CD8-positive, alpha-beta memory T cell (primary cell): Measurements from ENCODE around the gene GLCCI1. TPM values are rescaled to one million over a fixed set of nuclear protein-coding genes. Genes with fewer than 3 reads are reported as not detected.

Source experiments
- CTCF ChIA-PET: fragments of 350-600 bp; sonication (Branson Sonifier 250); formaldehyde crosslinking; loops from one replicate; lab custom pipeline; 2021; ENCODE audit warnings: antibody characterized with exemption; lab: Charles Lee
- POLR2A ChIA-PET: fragments of 350-600 bp; sonication (Branson Sonifier 250); formaldehyde crosslinking; loops from one replicate; lab custom pipeline; 2021; ENCODE audit warnings: antibody characterized with exemption; lab: Charles Lee
- DNase-seq, 5 donors: peaks; one replicate each; pipeline versions ENCODE4 v3.0.0 to v3.0.0-alpha.2; 2020 to 2022; ENCODE audit warnings: mixed read lengths in 1 of 5
- H3K27ac ChIP-seq: one replicate; pipeline ENCODE4 v1.7.0; 2013; ENCODE audit warnings: low read depth, mild to moderate bottlenecking, low read length, moderate library complexity
- H3K27me3 ChIP-seq: 2 replicates; pipeline ENCODE4 v1.7.0; 2013; ENCODE audit warnings: low read length, mild to moderate bottlenecking; ENCODE audit not compliant: insufficient read depth, poor library complexity, severe bottlenecking
- H3K36me3 ChIP-seq: 2 replicates; pipeline ENCODE4 v1.7.0; 2013; ENCODE audit warnings: mild to moderate bottlenecking, low read length, moderate library complexity; ENCODE audit not compliant: insufficient read depth
- H3K4me1 ChIP-seq: 2 replicates; pipeline ENCODE4 v1.7.0; 2013; ENCODE audit warnings: mild to moderate bottlenecking, low read length, moderate library complexity; ENCODE audit not compliant: insufficient read depth
- H3K4me3 ChIP-seq: 2 replicates; pipeline ENCODE4 v1.7.0; 2013; ENCODE audit warnings: mild to moderate bottlenecking, low read length
- H3K9me3 ChIP-seq: 2 replicates; pipeline ENCODE4 v1.7.0; 2013; ENCODE audit warnings: mild to moderate bottlenecking, low read length
- H3K27ac Mint-ChIP-seq, 8 donors: one replicate each; pipeline ENCODE4 v1.8.0; 2020 to 2021; ENCODE audit warnings: mixed read lengths in 8 of 8, mild to moderate bottlenecking in 6 of 8, inconsistent platforms in 3 of 8, moderate library complexity in 3 of 8
- H3K27me3 Mint-ChIP-seq, 2 donors: one replicate each; pipeline ENCODE4 v1.8.0; 2020 to 2021; ENCODE audit warnings: mixed read lengths in 2 of 2, mild to moderate bottlenecking in 1 of 2, moderate library complexity in 1 of 2
- H3K36me3 Mint-ChIP-seq, 3 donors: one replicate each; pipeline ENCODE4 v1.8.0; 2020 to 2021; ENCODE audit warnings: mixed read lengths in 3 of 3, inconsistent platforms in 1 of 3, mild to moderate bottlenecking in 1 of 3
- H3K4me1 Mint-ChIP-seq, 3 donors: one replicate each; pipeline ENCODE4 v1.8.0; 2020 to 2021; ENCODE audit warnings: mixed read lengths in 3 of 3, inconsistent platforms in 1 of 3, mild to moderate bottlenecking in 1 of 3
- H3K4me3 Mint-ChIP-seq, 7 donors: one replicate each; pipeline ENCODE4 v1.8.0; 2020 to 2021; ENCODE audit warnings: mixed read lengths in 7 of 7, mild to moderate bottlenecking in 6 of 7, moderate library complexity in 4 of 7, inconsistent platforms in 2 of 7
- H3K9me3 Mint-ChIP-seq, 5 donors: one replicate each; pipeline ENCODE4 v1.8.0; 2020 to 2022; ENCODE audit warnings: mixed read lengths in 5 of 5, mild to moderate bottlenecking in 3 of 5, moderate library complexity in 2 of 5, inconsistent platforms in 1 of 5
- polyA plus RNA-seq: library from polyadenylated mRNA; unstranded; fragments of 300-500 nt; fragmentation: Illumina TruSeq; gene quantifications from one replicate; pipeline ENCODE4 v1.2.3, GENCODE V29; 2021
- total RNA-seq, 2 experiments: library from RNA; stranded (reverse); gene quantifications; one replicate each; pipeline ENCODE4 v1.2.3, GENCODE V29; 2021

GLCCI1 gene
- total RNA-seq (10 to 100 TPM in 1 of 2 experiments, 1 to 10 TPM in 1; 9.5 to 12.9 TPM), polyA plus RNA-seq (29.1 TPM)

- Mint-ChIP-seq H3K4me1 (peaks cover 18 to 28% (median 23%) of the 10 kb centered on the region in 3 donors), H3K9me3 (no peaks in the 10 kb centered on the region), H3K36me3 (peaks cover 0 to 3% (median 0%) of the 10 kb centered on the region in 3 donors), H3K4me3 (peak within 1 kb of the TSS; percentile 83 to 98 (median 92)), H3K27ac (peak within 1 kb of the TSS; percentile 67 to 97 (median 92)), H3K27me3 (no peaks in the 10 kb centered on the region)
- peak within 1 kb of the TSS; percentile 73 for H3K27ac ChIP-seq
- CTCF ChIA-PET, result interaction anchor here (0.9 to 2.0 kb wide), 4 partner anchors 8 to 328 kb away, joined by 3 to 6 read pairs (median 4); partner anchors contain the start of gene UMAD1
- H3K36me3 ChIP-seq, result no peaks in the 10 kb centered on the region
- peak within 1 kb of the TSS; percentile 88 for H3K4me3 ChIP-seq
- peak; percentile 96 to 97 (median 97) for DNase-seq
- no peaks in the 10 kb centered on the region for H3K27me3 ChIP-seq
- H3K4me1 ChIP-seq, result peaks cover 35% of the 10 kb centered on the region
- no peaks in the 10 kb centered on the region for H3K9me3 ChIP-seq
- POLR2A ChIA-PET, result interaction anchor here (0.7 to 4.2 kb wide), 13 partner anchors 21 to 328 kb away, joined by 3 to 36 read pairs (median 4); partner anchors contain the start of gene UMAD1
Observed at GRCh38 chr7:7968544-7969305, at the start of gene GLCCI1. Gene GLCCI1, plus strand, starts transcription at chr7:7968796. Its CDS starts 555 bp downstream, at chr7:7969351.

- Mint-ChIP-seq H3K9me3 (no peaks in the 10 kb centered on the region), H3K4me3 (peak overlapping the region in 1 of 7 donors; percentile 22), H3K36me3 (peaks cover 0 to 9% (median 4%) of the 10 kb centered on the region in 3 donors), H3K27me3 (no peaks in the 10 kb centered on the region), H3K4me1 (peaks cover 26 to 50% (median 46%) of the 10 kb centered on the region in 3 donors), H3K27ac (no peak overlapping the region)
- H3K4me3 ChIP-seq, result no peak overlapping the region
- no peaks in the 10 kb centered on the region for H3K36me3 ChIP-seq
- H3K4me1 ChIP-seq, result no peaks in the 10 kb centered on the region
- POLR2A ChIA-PET, result no interaction called here
- CTCF ChIA-PET, result interaction anchor here (0.9 to 1.6 kb wide), 4 partner anchors 12 to 48 kb away, joined by 3 to 5 read pairs (median 4); no protein-coding TSS in a partner anchor
- no peaks in the 10 kb centered on the region for H3K27me3 ChIP-seq
- H3K27ac ChIP-seq, result no peak overlapping the region
- no peak for DNase-seq
- no peaks in the 10 kb centered on the region for H3K9me3 ChIP-seq
Observed at GRCh38 chr7:7919449-7919945, 49.1 kb upstream of the GLCCI1 start.

GRCh38 chr7:7920056-7920455 is 48.5 kb upstream of the GLCCI1 start:
- H3K36me3 Mint-ChIP-seq, result peaks cover 0 to 10% (median 4%) of the 10 kb centered on the region in 3 donors
- Histone ChIP-seq H3K9me3 (no peaks in the 10 kb centered on the region), H3K27ac (no peak overlapping the region), H3K36me3 (no peaks in the 10 kb centered on the region), H3K4me1 (no peaks in the 10 kb centered on the region), H3K27me3 (no peaks in the 10 kb centered on the region), H3K4me3 (no peak overlapping the region)
- no peaks in the 10 kb centered on the region for H3K27me3 Mint-ChIP-seq
- peak overlapping the region in 1 of 8 donors; percentile 53 for H3K27ac Mint-ChIP-seq
- no peaks in the 10 kb centered on the region for H3K9me3 Mint-ChIP-seq
- DNase-seq, result no peak
- H3K4me3 Mint-ChIP-seq, result peak overlapping the region in 4 of 7 donors; percentile 83 to 85 (median 84)
- ChIA-PET CTCF (interaction anchor here (0.9 to 1.6 kb wide), 2 partner anchors 24 to 48 kb away, joined by 3 to 5 read pairs; no protein-coding TSS in a partner anchor), POLR2A (no interaction called here)
- H3K4me1 Mint-ChIP-seq, result peaks cover 29 to 54% (median 49%) of the 10 kb centered on the region in 3 donors

- Mint-ChIP-seq H3K27ac (peak overlapping the region in 7 of 8 donors; percentile 44 to 79 (median 75)), H3K9me3 (no peaks in the 10 kb centered on the region), H3K4me3 (peak overlapping the region; percentile 28 to 85 (median 83)), H3K4me1 (peaks cover 29 to 54% (median 49%) of the 10 kb centered on the region in 3 donors), H3K36me3 (peaks cover 0 to 10% (median 4%) of the 10 kb centered on the region in 3 donors), H3K27me3 (no peaks in the 10 kb centered on the region)
- peak in 1 of 5 donors; percentile 7 for DNase-seq
- no peak overlapping the region for H3K4me3 ChIP-seq
- POLR2A ChIA-PET, result no interaction called here
- H3K27ac ChIP-seq, result no peak overlapping the region
- H3K36me3 ChIP-seq, result no peaks in the 10 kb centered on the region
- no peaks in the 10 kb centered on the region for H3K4me1 ChIP-seq
- H3K27me3 ChIP-seq, result no peaks in the 10 kb centered on the region
- no peaks in the 10 kb centered on the region for H3K9me3 ChIP-seq
- CTCF ChIA-PET, result interaction anchor here (0.8 to 1.6 kb wide), 3 partner anchors 24 to 205 kb away, joined by 3 to 5 read pairs (median 3); no protein-coding TSS in a partner anchor
Observed at GRCh38 chr7:7920481-7920880, 48.1 kb upstream of the GLCCI1 start.

- Histone ChIP-seq H3K9me3 (no peaks in the 10 kb centered on the region), H3K36me3 (no peaks in the 10 kb centered on the region), H3K4me3 (no peak overlapping the region), H3K27me3 (no peaks in the 10 kb centered on the region), H3K27ac (no peak overlapping the region), H3K4me1 (no peaks in the 10 kb centered on the region)
- H3K4me1 Mint-ChIP-seq, result peaks cover 29 to 54% (median 49%) of the 10 kb centered on the region in 3 donors
- peaks cover 0 to 7% (median 0%) of the 10 kb centered on the region in 3 donors for H3K36me3 Mint-ChIP-seq
- no peak for DNase-seq
- POLR2A ChIA-PET, result no interaction called here
- peak overlapping the region in 4 of 7 donors; percentile 4 to 58 (median 26) for H3K4me3 Mint-ChIP-seq
- no peaks in the 10 kb centered on the region for H3K27me3 Mint-ChIP-seq
- H3K27ac Mint-ChIP-seq, result peak overlapping the region in 4 of 8 donors; percentile 4 to 22 (median 12)
- CTCF ChIA-PET, result interaction anchor here (0.7 kb wide), 1 partner anchor 48 kb away, joined by 3 read pairs; no protein-coding TSS in a partner anchor
- H3K9me3 Mint-ChIP-seq, result no peaks in the 10 kb centered on the region
Observed at GRCh38 chr7:7921830-7922229, 46.8 kb upstream of the GLCCI1 start.

GRCh38 chr7:7922684-7923385 is 45.8 kb upstream of the GLCCI1 start:
- DNase-seq, result no peak
- H3K4me3 Mint-ChIP-seq, result peak overlapping the region in 1 of 7 donors; percentile 17
- no peaks in the 10 kb centered on the region for H3K4me1 ChIP-seq
- H3K27me3 Mint-ChIP-seq, result no peaks in the 10 kb centered on the region
- H3K4me1 Mint-ChIP-seq, result peaks cover 29 to 54% (median 49%) of the 10 kb centered on the region in 3 donors
- no peaks in the 10 kb centered on the region for H3K36me3 ChIP-seq
- no peaks in the 10 kb centered on the region for H3K27me3 ChIP-seq
- peaks cover 0 to 3% (median 0%) of the 10 kb centered on the region in 3 donors for H3K36me3 Mint-ChIP-seq
- no peak overlapping the region for H3K27ac ChIP-seq
- CTCF ChIA-PET, result interaction anchor here (0.7 kb wide), 1 partner anchor 47 kb away, joined by 3 read pairs; no protein-coding TSS in a partner anchor
- H3K27ac Mint-ChIP-seq, result peak overlapping the region in 1 of 8 donors; percentile 22
- H3K4me3 ChIP-seq, result no peak overlapping the region
- POLR2A ChIA-PET, result interaction anchor here (0.7 kb wide), 1 partner anchor 266 kb away, joined by 19 read pairs; no protein-coding TSS in a partner anchor
- no peaks in the 10 kb centered on the region for H3K9me3 Mint-ChIP-seq
- H3K9me3 ChIP-seq, result no peaks in the 10 kb centered on the region

GRCh38 chr7:7923818-7924217 is 44.8 kb upstream of the GLCCI1 start:
- DNase-seq, result no peak
- H3K9me3 ChIP-seq, result no peaks in the 10 kb centered on the region
- CTCF ChIA-PET, result no interaction called here
- Mint-ChIP-seq H3K27ac (peak overlapping the region in 7 of 8 donors; percentile 0 to 67 (median 36)), H3K36me3 (peaks cover 0 to 3% (median 0%) of the 10 kb centered on the region in 3 donors), H3K4me1 (peaks cover 29 to 54% (median 49%) of the 10 kb centered on the region in 3 donors), H3K27me3 (no peaks in the 10 kb centered on the region), H3K9me3 (no peaks in the 10 kb centered on the region), H3K4me3 (peak overlapping the region in 6 of 7 donors; percentile 6 to 67 (median 55))
- POLR2A ChIA-PET, result interaction anchor here (0.7 kb wide), 1 partner anchor 265 kb away, joined by 19 read pairs; no protein-coding TSS in a partner anchor
- H3K4me1 ChIP-seq, result no peaks in the 10 kb centered on the region
- H3K36me3 ChIP-seq, result no peaks in the 10 kb centered on the region
- no peak overlapping the region for H3K27ac ChIP-seq
- no peak overlapping the region for H3K4me3 ChIP-seq
- H3K27me3 ChIP-seq, result no peaks in the 10 kb centered on the region
